Neural progenitor cell (in vitro differentiated cells): ENCODE data around the gene EYS. TPM values are rescaled to one million over a fixed set of nuclear protein-coding genes. Genes with fewer than 3 reads are reported as not detected.

Experiments used
- DNase-seq: peaks from one replicate; pipeline ENCODE4 v3.0.0-alpha.2; 2016; ENCODE audit warnings: low spot score
- H2AFZ ChIP-seq: fragments of 200-600 bp; sonication (generic); replicated peaks from 2 replicates; pipeline ENCODE4 v1.6.1; 2016; ENCODE audit warnings: antibody characterized with exemption
- H3F3A ChIP-seq: fragments of 200-600 bp; sonication (generic); 2 replicates; pipeline ENCODE4 v1.6.1; 2016; ENCODE audit warnings: antibody characterized with exemption, low read depth
- H3K27ac ChIP-seq: fragments of 200-600 bp; sonication (generic); 2 replicates; pipeline ENCODE4 v1.5.1; 2016; ENCODE audit warnings: mild to moderate bottlenecking
- H3K27me3 ChIP-seq: fragments of 200-600 bp; sonication (generic); 2 replicates; pipeline ENCODE4 v1.6.1; 2016; ENCODE audit warnings: mild to moderate bottlenecking, moderate library complexity
- H3K36me3 ChIP-seq: fragments of 200-600 bp; sonication (generic); 2 replicates; pipeline ENCODE4 v1.5.1; 2016
- H3K4me1 ChIP-seq: fragments of 200-600 bp; sonication (generic); 2 replicates; pipeline ENCODE4 v1.6.1; 2016; ENCODE audit warnings: mixed run types
- H3K4me2 ChIP-seq: fragments of 200-600 bp; sonication (generic); 2 replicates; pipeline ENCODE4 v1.6.1; 2016
- H3K4me3 ChIP-seq: fragments of 200-600 bp; sonication (generic); 2 replicates; pipeline ENCODE4 v1.5.1; 2016
- H3K79me2 ChIP-seq: fragments of 200-600 bp; sonication (generic); 2 replicates; pipeline ENCODE4 v1.6.1; 2016; ENCODE audit warnings: low read depth
- H3K9ac ChIP-seq: fragments of 200-600 bp; sonication (generic); 2 replicates; pipeline ENCODE4 v1.6.1; 2016
- H3K9me3 ChIP-seq: fragments of 200-600 bp; sonication (generic); 2 replicates; pipeline ENCODE4 v1.5.1; 2016; ENCODE audit warnings: low read depth
- H4K20me1 ChIP-seq: fragments of 200-600 bp; sonication (generic); 2 replicates; pipeline ENCODE4 v1.6.1; 2016; ENCODE audit warnings: low read depth
- H3K27ac Mint-ChIP-seq: 3 replicates; pipeline ENCODE4 v1.8.0; 2021; ENCODE audit warnings: mixed read lengths
- H3K27me3 Mint-ChIP-seq: 2 replicates; pipeline ENCODE4 v1.8.0; 2022; ENCODE audit warnings: low read depth, mild to moderate bottlenecking, inconsistent platforms, moderate library complexity, mixed read lengths; ENCODE audit not compliant: insufficient read depth
- H3K36me3 Mint-ChIP-seq: 3 replicates; pipeline ENCODE4 v1.8.0; 2021; ENCODE audit warnings: mixed read lengths
- H3K4me1 Mint-ChIP-seq: 3 replicates; pipeline ENCODE4 v1.8.0; 2021; ENCODE audit warnings: mixed read lengths
- H3K4me3 Mint-ChIP-seq: 3 replicates; pipeline ENCODE4 v1.8.0; 2021; ENCODE audit warnings: mild to moderate bottlenecking, moderate library complexity, mixed read lengths
- H3K9me3 Mint-ChIP-seq: 3 replicates; pipeline ENCODE4 v1.8.0; 2020; ENCODE audit warnings: mixed read lengths
- EZH2 ChIP-seq: fragments of 200-600 bp; sonication (generic); IDR thresholded peaks from 2 replicates; pipeline ENCODE4 v1.6.1; 2017; ENCODE audit warnings: antibody characterized with exemption, mild to moderate bottlenecking, moderate library complexity
- EZH2phosphoT487 ChIP-seq: fragments of 200-600 bp; sonication (generic); IDR thresholded peaks from 2 replicates; pipeline ENCODE4 v1.6.1; 2017; ENCODE audit warnings: antibody characterized with exemption
- total RNA-seq: library from RNA; depleted of rRNA; stranded (reverse); fragments of >200 nt; gene quantifications from 2 replicates; pipeline ENCODE4 v1.2.3, GENCODE V29; 2015; ENCODE audit warnings: low replicate concordance
- TF ChIP-seq, protein P1 (sequence below): fragments of 200-600 bp; sonication (generic); IDR thresholded peaks from 2 replicates; pipeline ENCODE4 v1.5.1; 2017; ENCODE audit warnings: antibody characterized with exemption, mild to moderate bottlenecking

EYS gene
- total RNA-seq, 1 donor from 2014 or later, result not detected

DNA sequence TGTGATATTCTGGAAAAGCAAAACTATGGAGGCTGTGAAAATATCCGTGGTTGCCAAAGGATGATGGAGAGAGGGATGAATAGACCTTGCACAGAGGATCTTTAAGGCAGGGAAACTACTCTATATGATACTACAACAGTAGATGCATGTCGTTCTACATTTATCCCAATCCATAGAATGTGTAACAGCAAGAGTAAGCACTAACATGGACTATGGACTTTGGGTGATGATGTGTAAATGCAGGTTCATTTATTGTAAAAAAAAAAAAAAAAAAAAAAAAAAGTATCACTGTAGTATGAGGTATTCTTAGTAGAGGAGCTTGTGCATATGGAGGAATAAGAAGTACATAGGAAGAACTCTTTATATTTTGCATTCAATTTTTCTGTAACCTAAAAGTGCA is 1563.9 kb downstream of the EYS start:
- H3K4me3 Mint-ChIP-seq, result no peak overlapping the region
- Histone ChIP-seq H3K36me3 (no peaks in the 10 kb centered on the region), H3K4me1 (no peaks in the 10 kb centered on the region), H3K9me3 (no peaks in the 10 kb centered on the region), H3K27me3 (no peaks in the 10 kb centered on the region), H3K4me2 (no peak overlapping the region), H3F3A (no peaks in the 10 kb centered on the region), H3K9ac (no peak overlapping the region), H3K4me3 (no peak overlapping the region), H4K20me1 (no peaks in the 10 kb centered on the region), H3K79me2 (no peaks in the 10 kb centered on the region), H3K27ac (no peak overlapping the region), H2AFZ (no peak overlapping the region)
- H3K27ac Mint-ChIP-seq, result no peak overlapping the region
- no peaks in the 10 kb centered on the region for H3K36me3 Mint-ChIP-seq
- no peak for DNase-seq
- H3K9me3 Mint-ChIP-seq, result no peaks in the 10 kb centered on the region
- no peak for TF ChIP-seq EZH2
- TF ChIP-seq, protein P1, sequence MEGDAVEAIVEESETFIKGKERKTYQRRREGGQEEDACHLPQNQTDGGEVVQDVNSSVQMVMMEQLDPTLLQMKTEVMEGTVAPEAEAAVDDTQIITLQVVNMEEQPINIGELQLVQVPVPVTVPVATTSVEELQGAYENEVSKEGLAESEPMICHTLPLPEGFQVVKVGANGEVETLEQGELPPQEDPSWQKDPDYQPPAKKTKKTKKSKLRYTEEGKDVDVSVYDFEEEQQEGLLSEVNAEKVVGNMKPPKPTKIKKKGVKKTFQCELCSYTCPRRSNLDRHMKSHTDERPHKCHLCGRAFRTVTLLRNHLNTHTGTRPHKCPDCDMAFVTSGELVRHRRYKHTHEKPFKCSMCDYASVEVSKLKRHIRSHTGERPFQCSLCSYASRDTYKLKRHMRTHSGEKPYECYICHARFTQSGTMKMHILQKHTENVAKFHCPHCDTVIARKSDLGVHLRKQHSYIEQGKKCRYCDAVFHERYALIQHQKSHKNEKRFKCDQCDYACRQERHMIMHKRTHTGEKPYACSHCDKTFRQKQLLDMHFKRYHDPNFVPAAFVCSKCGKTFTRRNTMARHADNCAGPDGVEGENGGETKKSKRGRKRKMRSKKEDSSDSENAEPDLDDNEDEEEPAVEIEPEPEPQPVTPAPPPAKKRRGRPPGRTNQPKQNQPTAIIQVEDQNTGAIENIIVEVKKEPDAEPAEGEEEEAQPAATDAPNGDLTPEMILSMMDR, result no peak
- TF ChIP-seq EZH2phosphoT487, result no peak
- H3K27me3 Mint-ChIP-seq, result no peaks in the 10 kb centered on the region
- H3K4me1 Mint-ChIP-seq, result no peaks in the 10 kb centered on the region

DNA sequence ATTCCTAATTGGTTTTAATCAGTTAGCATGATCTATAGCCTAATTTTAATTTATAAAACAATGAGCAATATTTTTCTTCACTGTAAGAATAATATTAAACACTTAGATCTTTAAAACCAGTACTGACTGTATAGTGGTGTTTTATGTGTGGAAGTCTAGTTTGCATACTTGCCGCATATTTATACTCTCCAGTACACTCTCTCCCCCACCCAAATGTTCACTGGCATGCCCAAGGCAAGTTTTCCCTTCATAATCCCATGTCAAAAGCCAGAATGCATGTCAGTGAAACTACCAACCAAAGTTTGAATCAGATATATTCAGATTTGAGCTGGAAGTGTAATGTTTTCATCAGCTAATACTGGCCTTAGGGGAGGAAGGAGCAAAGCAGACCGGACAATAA is 1565.3 kb downstream of the EYS start:
- Mint-ChIP-seq H3K9me3 (no peaks in the 10 kb centered on the region), H3K27ac (no peak overlapping the region), H3K27me3 (no peaks in the 10 kb centered on the region), H3K4me3 (no peak overlapping the region), H3K36me3 (no peaks in the 10 kb centered on the region), H3K4me1 (no peaks in the 10 kb centered on the region)
- no peak for DNase-seq
- Histone ChIP-seq H3K4me3 (no peak overlapping the region), H3K36me3 (no peaks in the 10 kb centered on the region), H3K4me2 (no peak overlapping the region), H3K9ac (no peak overlapping the region), H3K27ac (no peak overlapping the region), H4K20me1 (no peaks in the 10 kb centered on the region), H3K27me3 (no peaks in the 10 kb centered on the region), H3K79me2 (no peaks in the 10 kb centered on the region), H3K9me3 (no peaks in the 10 kb centered on the region), H3K4me1 (no peaks in the 10 kb centered on the region), H3F3A (no peaks in the 10 kb centered on the region), H2AFZ (no peak overlapping the region)
- TF ChIP-seq, protein P1, result no peak
- TF ChIP-seq EZH2phosphoT487 (no peak), EZH2 (no peak)

- no peaks in the 10 kb centered on the region for H3K36me3 Mint-ChIP-seq
- no peak overlapping the region for H3K4me3 Mint-ChIP-seq
- TF ChIP-seq, protein P1, result no peak
- no peak for TF ChIP-seq EZH2phosphoT487
- TF ChIP-seq EZH2, result no peak
- Histone ChIP-seq H3K27ac (no peak overlapping the region), H3K4me3 (no peak overlapping the region), H2AFZ (no peak overlapping the region), H4K20me1 (no peaks in the 10 kb centered on the region), H3K27me3 (no peaks in the 10 kb centered on the region), H3K36me3 (no peaks in the 10 kb centered on the region), H3K9me3 (no peaks in the 10 kb centered on the region), H3K4me2 (no peak overlapping the region), H3K4me1 (no peaks in the 10 kb centered on the region), H3K79me2 (no peaks in the 10 kb centered on the region), H3F3A (no peaks in the 10 kb centered on the region), H3K9ac (no peak overlapping the region)
- H3K4me1 Mint-ChIP-seq, result peaks cover under 1% of the 10 kb centered on the region
- no peaks in the 10 kb centered on the region for H3K9me3 Mint-ChIP-seq
- H3K27ac Mint-ChIP-seq, result no peak overlapping the region
- no peak for DNase-seq
- no peaks in the 10 kb centered on the region for H3K27me3 Mint-ChIP-seq
Observed at GRCh38 chr6:64128301-64129024, 1578.6 kb downstream of the EYS start.
